Omental fat pad (tissue), 4 donors: ENCODE results near the gene DNMT3L. TPM values are rescaled to one million over a fixed set of nuclear protein-coding genes. Genes with fewer than 3 reads are reported as not detected.

ENCODE experiments used
- ATAC-seq: fragments of 150-250 bp; one replicate; pipeline ENCODE4 v1.9.1; 2016; ENCODE audit warnings: mild to moderate bottlenecking, moderate library complexity; ENCODE audit not compliant: low FRiP score
- DNase-seq: peaks from one replicate; pipeline ENCODE4 v3.0.0-alpha.2; 2019; ENCODE audit warnings: low spot score
- CTCF ChIP-seq, 3 donors: fragments of 450-650 bp; IDR thresholded peaks; one replicate each; pipeline ENCODE4 v1.5.1; 2016 to 2017; ENCODE audit warnings: antibody characterized with exemption in 3 of 3, mild to moderate bottlenecking in 3 of 3, moderate library complexity in 2 of 3
- total RNA-seq, 4 donors: library from RNA; depleted of rRNA; stranded (reverse); fragments of >200 nt; gene quantifications; one replicate each; pipeline ENCODE4 v1.1.0, GENCODE V29; 2016

The DNMT3L gene
- total RNA-seq, 4 donors from 2014 or later = not detected

- no peak for TF ChIP-seq CTCF (IDR thresholded peaks at IDR 0.05)
- ATAC-seq (no peak), DNase-seq (no peak)
Observed at GRCh38 chr21:44271558-44272283, 10.0 kb upstream of the DNMT3L start.

GRCh38 chr21:44269090-44269489 is 7.4 kb upstream of the DNMT3L start:
- DNase-seq (no peak), ATAC-seq (no peak)
- no peak for TF ChIP-seq CTCF (IDR thresholded peaks at IDR 0.05)

GRCh38 chr21:44267655-44268142 is 6.0 kb upstream of the DNMT3L start:
- DNase-seq = no peak

GRCh38 chr21:44265734-44266270 is 4.1 kb upstream of the DNMT3L start:
- no peak for DNase-seq
- TF ChIP-seq CTCF (IDR thresholded peaks at IDR 0.05) = no peak
- no peak for ATAC-seq

More at GRCh38 chr21:44267655-44268142, 6.0 kb upstream of the DNMT3L start:
- no peak for ATAC-seq
- TF ChIP-seq CTCF (IDR thresholded peaks at IDR 0.05) = no peak

- ATAC-seq (no peak), DNase-seq (no peak)
- TF ChIP-seq CTCF (IDR thresholded peaks at IDR 0.05) = no peak
Observed at GRCh38 chr21:44263768-44264167, 2.1 kb upstream of the DNMT3L start.

GRCh38 chr21:44263221-44263760 is 1.6 kb upstream of the DNMT3L start:
- no peak for ATAC-seq
- DNase-seq = no peak
- no peak for TF ChIP-seq CTCF (IDR thresholded peaks at IDR 0.05)
